ENCODE data around the gene POLRMT. TPM values are rescaled to one million over a fixed set of nuclear protein-coding genes. Genes with fewer than 3 reads are reported as not detected.
"Not testable (repeated sequence)": the region's sequence is repeated elsewhere in the genome, so short reads cannot be mapped to it uniquely, and the experiment has no call there.

The POLRMT gene
- 47.7 and 54.3 TPM in 2 replicates for total RNA-seq
- 64.9 TPM for polyA plus RNA-seq (2012)

- peak; percentile 98 for DNase-seq (ENCODE audit: low read depth)
These were observed at the start of gene POLRMT for GRCh38 chr19:633068-633785. TSS of gene POLRMT (minus strand) at chr19:633537. CDS start at chr19:633512, 25 bp downstream.

GRCh38 chr19:682678-683320, 49.5 kb upstream of the POLRMT start:
- no peak for DNase-seq (ENCODE audit: low read depth)

GRCh38 chr19:681029-682019, 48.0 kb upstream of the POLRMT start:
- DNase-seq (ENCODE audit: low read depth) = no peak

- DNase-seq (ENCODE audit: low read depth) = peak; percentile 94
These were observed 47.1 kb upstream of the POLRMT start for GRCh38 chr19:680287-681028.

GRCh38 chr19:679418-680286, 46.3 kb upstream of the POLRMT start:
- peak; percentile 55 for DNase-seq (ENCODE audit: low read depth)

GRCh38 chr19:678791-679388, 45.6 kb upstream of the POLRMT start:
- no peak for DNase-seq (ENCODE audit: low read depth)

- DNase-seq (ENCODE audit: low read depth) = no peak
These were observed 44.5 kb upstream of the POLRMT start for GRCh38 chr19:677601-678436.

GRCh38 chr19:677201-677600, 43.9 kb upstream of the POLRMT start:
- DNase-seq (ENCODE audit: low read depth) = peak; percentile 81

GRCh38 chr19:676339-677105, 43.2 kb upstream of the POLRMT start, which contains the start of gene FSTL3:
TSS of gene FSTL3 (plus strand) at chr19:676392. CDS start at chr19:676424, 32 bp downstream.
- DNase-seq (ENCODE audit: low read depth) = peak; percentile 37

GRCh38 chr19:676007-676338, 42.6 kb upstream of the POLRMT start:
- DNase-seq (ENCODE audit: low read depth) = no peak

- DNase-seq (ENCODE audit: low read depth) = no peak
These were observed 41.2 kb upstream of the POLRMT start for GRCh38 chr19:674282-675151.

- DNase-seq (ENCODE audit: low read depth) = no peak
These were observed 37.3 kb upstream of the POLRMT start for GRCh38 chr19:670609-671075.

GRCh38 chr19:668675-669434, 35.5 kb upstream of the POLRMT start:
- DNase-seq (ENCODE audit: low read depth) = peak; percentile 23

- DNase-seq (ENCODE audit: low read depth) = not testable (repeated sequence)
These were observed 33.7 kb upstream of the POLRMT start for GRCh38 chr19:666985-667573.

GRCh38 chr19:664913-665443, 31.6 kb upstream of the POLRMT start:
- peak; percentile 77 for DNase-seq (ENCODE audit: low read depth)
